Spleen (tissue), 11 donors: ENCODE results near the gene CCDC93. TPM values are rescaled to one million over a fixed set of nuclear protein-coding genes. Genes with fewer than 3 reads are reported as not detected.

Experiments
- DNase-seq: peaks from one replicate; pipeline ENCODE4 v3.0.0-alpha.2; 2020
- H3K27ac ChIP-seq, 8 donors: fragments of 200-600 bp; sonication (generic) in 7 of 8; 1 replicate in 4 of 8; 2 replicates in 4 of 8; pipeline versions ENCODE4 v1.5.0 to v1.8.0; 2016 to 2021; ENCODE audit warnings: inconsistent platforms in 4 of 8, mild to moderate bottlenecking in 4 of 8, moderate library complexity in 1 of 8
- H3K27me3 ChIP-seq, 7 donors: fragments of 200-600 bp; sonication (generic) in 6 of 7; replicated peaks in 1 of 7; 1 replicate in 4 of 7; 2 replicates in 3 of 7; pipeline versions ENCODE4 v1.5.0 to v1.8.0; 2016 to 2021; ENCODE audit warnings: inconsistent platforms in 3 of 7, mild to moderate bottlenecking in 1 of 7
- H3K36me3 ChIP-seq, 6 donors: fragments of 200-600 bp; sonication (generic) in 5 of 6; 1 replicate in 4 of 6; 2 replicates in 2 of 6; pipeline versions ENCODE4 v1.5.0 to v1.8.0; 2016 to 2021; ENCODE audit warnings: inconsistent platforms in 2 of 6
- H3K4me1 ChIP-seq, 6 donors: fragments of 200-600 bp; sonication (generic) in 5 of 6; 1 replicate in 3 of 6; 2 replicates in 3 of 6; pipeline versions ENCODE4 v1.5.0 to v1.8.0; 2016 to 2021; ENCODE audit warnings: inconsistent platforms in 3 of 6
- H3K4me3 ChIP-seq, 8 donors: fragments of 200-600 bp; sonication (generic) in 7 of 8; 1 replicate in 4 of 8; 2 replicates in 4 of 8; pipeline versions ENCODE4 v1.5.0 to v1.8.0; 2016 to 2021; ENCODE audit warnings: inconsistent platforms in 4 of 8, mild to moderate bottlenecking in 4 of 8, moderate library complexity in 2 of 8
- H3K9me3 ChIP-seq, 8 donors: fragments of 200-600 bp; sonication (generic) in 7 of 8; 1 replicate in 4 of 8; 2 replicates in 4 of 8; pipeline versions ENCODE4 v1.5.0 to v1.8.0; 2016 to 2021; ENCODE audit warnings: inconsistent platforms in 4 of 8
- POLR2A ChIP-seq, 3 donors: fragments of 450-650 bp; IDR thresholded peaks; one replicate each; pipeline ENCODE4 v1.5.1; 2017; ENCODE audit warnings: antibody characterized with exemption in 3 of 3, mild to moderate bottlenecking in 1 of 3
- POLR2AphosphoS5 ChIP-seq, 3 donors: sonication (generic); formaldehyde crosslinking; IDR thresholded peaks; one replicate each; pipeline ENCODE4 v1.5.1; 2017; ENCODE audit warnings: antibody characterized with exemption in 3 of 3
- WGBS, 5 donors: extraction: QIAGEN DNeasy Blood & Tissue Kit in 3 of 5; methylation state at CpG; one replicate each; pipeline versions ENCODE4 v1.1.5 to v1.1.7; 2013 to 2018; 5-methylcytosine and 5-hydroxymethylcytosine counted together
- intact Hi-C: fragments of 100-400 bp; cut with DNase I; formaldehyde crosslinking; loops from one replicate; pipeline ENCODE4 v1.15.0; 2023; ENCODE audit warnings: low total_unique reads
- polyA plus RNA-seq, 3 donors: library from polyadenylated mRNA; stranded (reverse); fragments of 200-250 nt; gene quantifications; one replicate each; pipeline ENCODE4 v1.2.1, GENCODE V29; 2013
- total RNA-seq, 7 donors: library from RNA; depleted of rRNA in 3 of 7; stranded (reverse); fragments of >200 nt in 3 of 7; fragmentation: NEBNext Ultra II Directional in 4 of 7; extraction: Animal tissue kit (Norgen Biotek cat#: 25700) in 4 of 7; gene quantifications; one replicate each; pipeline versions ENCODE4 v1.1.0 to v1.2.1, GENCODE V29; 2016 to 2021
- TF ChIP-seq, protein P1 (sequence below), 11 experiments: fragments of 200-600 bp in 7 of 11; fragments of 450-650 bp in 4 of 11; sonication (generic) in 4 of 11; IDR thresholded peaks in 8 of 11; conservative IDR thresholded peaks in 3 of 11; 1 replicate in 7 of 11; 2 replicates in 4 of 11; pipeline versions ENCODE4 v1.4.0 to v1.8.0; 2016 to 2021; ENCODE audit warnings: antibody characterized with exemption in 11 of 11, inconsistent platforms in 4 of 11, mild to moderate bottlenecking in 1 of 11
- donor health status: healthy with polysubstance abuse.
- donor health status: DM: no; HTN: no; CAD: no; lungs with moderate emphysema.
- donor health status: DM: no; HTN: no; CAD: no.
- donor health status: Bipolar disorder and iron deficiency.
- donor health status: healthy.
- donor health status: DM: no; HTN: no; CAD: no.
- donor health status: DM: yes; HTN: yes; CAD: no.

Gene CCDC93
- total and polyA plus RNA-seq, 10 donors, result 4.3 to 80.3 (median 42.4) TPM

DNA sequence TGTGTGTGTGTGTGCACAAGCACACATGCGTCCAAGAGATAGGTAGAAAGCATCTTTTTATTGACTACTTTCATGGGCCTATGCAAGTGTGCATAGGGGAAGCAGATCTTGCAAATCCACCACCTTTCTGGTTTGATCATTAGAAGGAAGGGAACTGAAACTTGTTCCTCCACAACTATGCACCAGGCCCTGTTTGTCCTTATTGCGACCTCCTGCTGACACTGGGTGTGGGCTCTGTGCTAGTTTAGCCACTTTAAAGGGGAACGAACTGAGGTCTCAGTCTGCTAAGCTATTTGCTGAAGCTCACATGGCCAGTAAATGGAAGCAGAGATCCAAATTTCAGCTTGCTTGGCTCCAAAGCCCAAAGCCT, 42.3 kb upstream of the CCDC93 start:
- intact Hi-C loops, result no loop called here
- no peaks in the 10 kb centered on the region for H3K9me3 ChIP-seq
- TF ChIP-seq POLR2AphosphoS5 (IDR thresholded peaks at IDR 0.05), result peak in 1 of 3 donors; percentile 49
- TF ChIP-seq, protein P1, sequence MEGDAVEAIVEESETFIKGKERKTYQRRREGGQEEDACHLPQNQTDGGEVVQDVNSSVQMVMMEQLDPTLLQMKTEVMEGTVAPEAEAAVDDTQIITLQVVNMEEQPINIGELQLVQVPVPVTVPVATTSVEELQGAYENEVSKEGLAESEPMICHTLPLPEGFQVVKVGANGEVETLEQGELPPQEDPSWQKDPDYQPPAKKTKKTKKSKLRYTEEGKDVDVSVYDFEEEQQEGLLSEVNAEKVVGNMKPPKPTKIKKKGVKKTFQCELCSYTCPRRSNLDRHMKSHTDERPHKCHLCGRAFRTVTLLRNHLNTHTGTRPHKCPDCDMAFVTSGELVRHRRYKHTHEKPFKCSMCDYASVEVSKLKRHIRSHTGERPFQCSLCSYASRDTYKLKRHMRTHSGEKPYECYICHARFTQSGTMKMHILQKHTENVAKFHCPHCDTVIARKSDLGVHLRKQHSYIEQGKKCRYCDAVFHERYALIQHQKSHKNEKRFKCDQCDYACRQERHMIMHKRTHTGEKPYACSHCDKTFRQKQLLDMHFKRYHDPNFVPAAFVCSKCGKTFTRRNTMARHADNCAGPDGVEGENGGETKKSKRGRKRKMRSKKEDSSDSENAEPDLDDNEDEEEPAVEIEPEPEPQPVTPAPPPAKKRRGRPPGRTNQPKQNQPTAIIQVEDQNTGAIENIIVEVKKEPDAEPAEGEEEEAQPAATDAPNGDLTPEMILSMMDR (IDR thresholded peaks at IDR 0.05 in 8 of 11, conservative IDR thresholded peaks at IDR 0.05 in 3 of 11), result no peak
- 29 to 43% (median 39%) methylated on average over 3 of the region's 3 CpGs for WGBS, 5 donors
- H3K27me3 ChIP-seq, result no peaks in the 10 kb centered on the region
- H3K27ac ChIP-seq, result peak overlapping the region in 5 of 8 donors; percentile 68 to 79 (median 75)
- H3K36me3 ChIP-seq, result no peaks in the 10 kb centered on the region
- peaks cover 0 to 52% (median 29%) of the 10 kb centered on the region in 6 donors for H3K4me1 ChIP-seq
- peak overlapping the region in 1 of 8 donors; percentile 27 for H3K4me3 ChIP-seq
- DNase-seq, result no peak

DNA sequence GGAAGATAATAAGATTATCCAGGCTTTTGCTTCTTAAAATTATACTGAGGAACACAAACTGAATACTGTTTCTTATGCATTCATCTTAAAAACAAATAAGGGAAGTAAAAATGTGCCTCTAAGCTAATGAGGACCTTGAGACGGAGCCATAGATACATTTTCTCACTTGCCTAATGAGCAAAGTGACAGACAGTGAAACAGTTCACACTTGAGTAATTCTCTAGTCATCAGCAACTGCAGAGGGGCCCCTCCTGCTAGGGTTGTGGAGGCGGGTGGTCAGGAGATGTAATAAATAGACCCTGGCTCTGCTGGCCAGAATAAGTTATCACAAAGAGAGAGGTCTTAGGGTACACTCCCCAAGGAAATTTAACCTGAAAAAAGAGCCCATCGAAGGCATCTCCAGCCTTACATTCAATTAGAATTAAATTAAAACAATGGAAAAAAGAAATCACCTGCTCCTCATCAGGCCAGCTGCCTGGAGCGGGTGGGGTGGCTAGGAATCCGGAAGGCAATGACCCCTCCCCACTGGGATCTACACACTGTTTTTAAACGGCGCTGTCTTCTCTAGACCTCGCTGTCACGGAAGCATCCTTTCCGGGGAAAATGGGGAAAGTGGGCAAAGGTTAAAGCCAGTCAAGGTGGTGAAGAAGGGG, 41.8 kb upstream of the CCDC93 start:
- peaks cover 0 to 51% (median 29%) of the 10 kb centered on the region in 6 donors for H3K4me1 ChIP-seq
- 59 to 71% (median 65%) methylated on average over 10 of the region's 10 CpGs for WGBS, 5 donors
- DNase-seq, result no peak
- H3K9me3 ChIP-seq, result no peaks in the 10 kb centered on the region
- H3K27me3 ChIP-seq, result no peaks in the 10 kb centered on the region
- H3K27ac ChIP-seq, result peak overlapping the region in 6 of 8 donors; percentile 47 to 79 (median 74)
- TF ChIP-seq POLR2A (IDR thresholded peaks at IDR 0.05) (no peak), POLR2AphosphoS5 (IDR thresholded peaks at IDR 0.05) (no peak)
- H3K4me3 ChIP-seq, result peak overlapping the region in 1 of 8 donors; percentile 27
- intact Hi-C loops, result no loop called here
- no peaks in the 10 kb centered on the region for H3K36me3 ChIP-seq

DNA sequence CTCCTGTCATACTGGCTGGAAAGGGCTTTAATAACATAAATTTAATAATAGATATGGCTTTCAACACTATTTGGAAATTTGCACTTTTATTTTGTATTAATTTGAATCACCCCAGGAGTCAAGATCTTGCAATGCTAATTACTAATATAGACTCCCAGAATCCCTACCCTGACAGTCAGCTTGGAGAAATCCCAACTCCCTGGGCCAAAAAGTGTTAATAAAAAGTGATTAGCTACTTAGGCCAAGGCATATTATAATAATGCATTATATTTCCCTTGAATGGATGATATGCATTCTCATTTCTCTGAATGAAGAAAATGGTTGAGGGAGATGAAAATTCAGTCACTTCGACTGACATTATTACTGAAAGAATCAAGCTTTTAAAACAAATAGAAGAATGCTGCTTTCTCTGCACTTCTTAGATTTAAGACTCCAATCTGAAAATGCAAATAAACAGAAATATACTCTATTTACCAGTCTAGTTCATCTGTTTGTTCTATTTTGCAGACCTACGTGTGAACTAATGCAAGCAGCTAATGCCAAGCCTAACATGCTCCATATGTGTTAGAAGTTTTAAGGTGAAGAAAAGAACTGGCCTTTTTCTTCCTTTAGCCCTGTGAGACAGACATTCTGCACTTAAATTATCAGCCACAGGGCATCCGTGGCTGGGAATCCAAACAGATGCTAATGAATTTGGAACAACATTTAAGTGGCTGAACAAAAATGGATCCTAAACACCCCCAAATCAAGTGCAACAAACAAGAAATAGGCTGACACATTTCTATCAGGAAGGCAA, 40.5 kb upstream of the CCDC93 start:
- DNase-seq, result no peak
- intact Hi-C loops, result no loop called here
- Histone ChIP-seq H3K27ac (peak overlapping the region in 4 of 8 donors; percentile 74 to 79 (median 76)), H3K4me1 (peaks cover 0 to 51% (median 27%) of the 10 kb centered on the region in 6 donors), H3K9me3 (no peaks in the 10 kb centered on the region), H3K36me3 (no peaks in the 10 kb centered on the region), H3K27me3 (peaks cover 0 to 6% (median 0%) of the 10 kb centered on the region in 7 donors), H3K4me3 (no peak overlapping the region)
- no peak for TF ChIP-seq POLR2AphosphoS5 (IDR thresholded peaks at IDR 0.05)
- TF ChIP-seq POLR2A (IDR thresholded peaks at IDR 0.05), result no peak
- TF ChIP-seq, protein P1 (IDR thresholded peaks at IDR 0.05 in 8 of 11, conservative IDR thresholded peaks at IDR 0.05 in 3 of 11), result no peak
- 63 to 88% (median 76%) methylated on average over 3 of the region's 3 CpGs for WGBS, 5 donors

DNA sequence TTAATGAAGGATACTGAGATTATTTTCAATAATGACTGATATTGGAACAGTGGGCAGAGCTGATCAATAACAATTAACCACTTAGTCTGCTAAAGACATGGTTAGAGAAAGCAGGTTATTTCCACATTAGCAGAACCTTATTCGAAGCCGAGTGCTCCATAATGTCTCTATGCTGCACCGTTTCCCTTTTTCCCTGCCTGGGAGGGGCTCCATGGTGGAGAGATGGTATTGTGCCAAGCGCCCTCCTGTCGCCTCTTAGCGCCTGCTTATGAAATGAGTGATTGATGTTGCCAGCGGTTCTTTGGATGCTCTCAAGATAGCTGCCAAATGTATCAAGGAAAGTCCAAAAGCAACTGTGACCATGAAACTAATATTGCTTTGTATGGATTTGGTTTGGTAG, 39.8 kb upstream of the CCDC93 start:
- H3K27me3 ChIP-seq, result peaks cover 0 to 8% (median 0%) of the 10 kb centered on the region in 7 donors
- 88 to 94% (median 90%) methylated on average over 7 of the region's 7 CpGs for WGBS, 5 donors
- H3K4me1 ChIP-seq, result peaks cover 0 to 48% (median 24%) of the 10 kb centered on the region in 6 donors

More for the DNA sequence above, 39.8 kb upstream of the CCDC93 start:
- Histone ChIP-seq H3K27ac (no peak overlapping the region), H3K4me3 (no peak overlapping the region), H3K9me3 (no peaks in the 10 kb centered on the region), H3K36me3 (no peaks in the 10 kb centered on the region)
- DNase-seq, result no peak
- no peak for TF ChIP-seq POLR2A (IDR thresholded peaks at IDR 0.05)
- TF ChIP-seq, protein P1 (IDR thresholded peaks at IDR 0.05 in 8 of 11, conservative IDR thresholded peaks at IDR 0.05 in 3 of 11), result no peak
- no peak for TF ChIP-seq POLR2AphosphoS5 (IDR thresholded peaks at IDR 0.05)
- intact Hi-C loops, result no loop called here
